ENCODE results near the gene PITX3.

PITX3 gene

GRCh38 chr10:102267748-102268147 lies 26.4 kb upstream of the PITX3 start:
- TF ChIP-seq OSR1 (CRISPR knock-in tag; IDR thresholded peaks at IDR 0.05) (no peak), ZFP3 (CRISPR knock-in tag; IDR thresholded peaks at IDR 0.05) (no peak), ZNF8 (CRISPR knock-in tag; IDR thresholded peaks at IDR 0.05) (no peak), CREB5 (CRISPR knock-in tag; IDR thresholded peaks at IDR 0.05; ENCODE audit: low read depth) (no peak), ISL1 (CRISPR knock-in tag; IDR thresholded peaks at IDR 0.05) (no peak), ZC3H10 (CRISPR knock-in tag; IDR thresholded peaks at IDR 0.05) (no peak), BACH2 (CRISPR knock-in tag; IDR thresholded peaks at IDR 0.05; ENCODE audit: borderline replicate concordance) (no peak), CSDC2 (CRISPR knock-in tag; IDR thresholded peaks at IDR 0.05) (no peak), ESRRG (CRISPR knock-in tag; IDR thresholded peaks at IDR 0.05) (no peak), TOX (CRISPR knock-in tag; IDR thresholded peaks at IDR 0.05; ENCODE audit: borderline replicate concordance) (no peak), TSHZ2 (CRISPR knock-in tag; IDR thresholded peaks at IDR 0.05) (no peak), RARB (CRISPR knock-in tag; IDR thresholded peaks at IDR 0.05) (no peak), POU6F1 (CRISPR knock-in tag; IDR thresholded peaks at IDR 0.05; ENCODE audit: borderline replicate concordance, low read depth) (no peak), PPARA (CRISPR knock-in tag; IDR thresholded peaks at IDR 0.05; ENCODE audit: borderline replicate concordance) (no peak), ZNF70 (CRISPR knock-in tag; IDR thresholded peaks at IDR 0.05) (no peak), ARNTL (CRISPR knock-in tag; IDR thresholded peaks at IDR 0.05; ENCODE audit: borderline replicate concordance, low read depth) (no peak)
- peak; percentile 80 for ATAC-seq

- ATAC-seq, result no peak
- TF ChIP-seq RARB (CRISPR knock-in tag; IDR thresholded peaks at IDR 0.05) (no peak), BACH2 (CRISPR knock-in tag; IDR thresholded peaks at IDR 0.05; ENCODE audit: borderline replicate concordance) (no peak), ESRRG (CRISPR knock-in tag; IDR thresholded peaks at IDR 0.05) (no peak), PPARA (CRISPR knock-in tag; IDR thresholded peaks at IDR 0.05; ENCODE audit: borderline replicate concordance) (no peak), POU6F1 (CRISPR knock-in tag; IDR thresholded peaks at IDR 0.05; ENCODE audit: borderline replicate concordance, low read depth) (no peak), TOX (CRISPR knock-in tag; IDR thresholded peaks at IDR 0.05; ENCODE audit: borderline replicate concordance) (no peak)
Measured at GRCh38 chr10:102266670-102267069, 25.4 kb upstream of the PITX3 start.

- no peak for ATAC-seq
Measured at GRCh38 chr10:102264371-102264770, 23.1 kb upstream of the PITX3 start.

GRCh38 chr10:102262744-102263370 lies 21.5 kb upstream of the PITX3 start:
- ATAC-seq, result no peak
- TF ChIP-seq CSDC2 (CRISPR knock-in tag; IDR thresholded peaks at IDR 0.05), result no peak
- TF ChIP-seq ZNF565 (CRISPR knock-in tag; conservative IDR thresholded peaks at IDR 0.05; ENCODE audit: low read depth), result no peak
- no peak for TF ChIP-seq OSR1 (CRISPR knock-in tag; IDR thresholded peaks at IDR 0.05)

More at GRCh38 chr10:102264371-102264770, 23.1 kb upstream of the PITX3 start:
- no peak for TF ChIP-seq SNAI2 (CRISPR knock-in tag; IDR thresholded peaks at IDR 0.05)
- no peak for TF ChIP-seq ESRRG (CRISPR knock-in tag; IDR thresholded peaks at IDR 0.05)
- TF ChIP-seq RARB (CRISPR knock-in tag; IDR thresholded peaks at IDR 0.05), result no peak

GRCh38 chr10:102261842-102262241 lies 20.5 kb upstream of the PITX3 start:
- no peak for TF ChIP-seq PPARA (CRISPR knock-in tag; IDR thresholded peaks at IDR 0.05; ENCODE audit: borderline replicate concordance)
- no peak for TF ChIP-seq CSRNP3 (CRISPR knock-in tag; IDR thresholded peaks at IDR 0.05)
- TF ChIP-seq GLIS3 (CRISPR knock-in tag; IDR thresholded peaks at IDR 0.05), result no peak
- no peak for TF ChIP-seq ZNF565 (CRISPR knock-in tag; conservative IDR thresholded peaks at IDR 0.05; ENCODE audit: low read depth)
- TF ChIP-seq PATZ1 (CRISPR knock-in tag; IDR thresholded peaks at IDR 0.05; ENCODE audit: borderline replicate concordance), result no peak
- TF ChIP-seq ISL1 (CRISPR knock-in tag; IDR thresholded peaks at IDR 0.05), result no peak
- no peak for ATAC-seq

All from SK-N-SH treated with all-trans-retinoic acid at 6 μM for 48 hours (cell line).